HG03432 (cell line): Measurements from ENCODE around the gene ABCG4.
"Not testable (repeated sequence)": the region's sequence is repeated elsewhere in the genome, so short reads cannot be mapped to it uniquely, and the experiment has no call there.

Experiments used
- ATAC-seq: cut with Tn5 transposase; IDR thresholded peaks from one replicate; pipeline ENCODE4 v1.9.1; 2021; ENCODE audit warnings: mild to moderate bottlenecking, moderate library complexity; ENCODE audit not compliant: unreplicated experiment

Gene ABCG4

DNA sequence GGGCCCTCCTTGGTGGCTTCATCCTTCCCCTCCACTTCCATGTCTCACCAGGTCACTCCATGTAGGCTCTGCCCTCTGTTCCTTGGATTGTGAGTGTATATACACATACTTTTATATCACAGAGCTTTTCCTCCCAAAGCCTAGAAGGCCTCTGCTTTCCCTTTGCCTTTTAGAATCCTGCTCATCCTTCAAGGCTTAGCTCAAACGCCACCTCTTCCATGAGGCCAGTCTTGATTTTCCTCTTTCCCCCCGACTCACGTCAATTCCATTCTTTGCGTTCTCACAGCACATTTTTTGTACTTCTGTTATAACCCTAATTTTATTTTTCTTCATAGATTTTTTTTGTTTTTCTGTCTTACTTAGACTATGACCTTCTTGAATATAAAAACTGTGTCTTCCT, 3.8 kb downstream of the ABCG4 start:
- no peak for ATAC-seq

DNA sequence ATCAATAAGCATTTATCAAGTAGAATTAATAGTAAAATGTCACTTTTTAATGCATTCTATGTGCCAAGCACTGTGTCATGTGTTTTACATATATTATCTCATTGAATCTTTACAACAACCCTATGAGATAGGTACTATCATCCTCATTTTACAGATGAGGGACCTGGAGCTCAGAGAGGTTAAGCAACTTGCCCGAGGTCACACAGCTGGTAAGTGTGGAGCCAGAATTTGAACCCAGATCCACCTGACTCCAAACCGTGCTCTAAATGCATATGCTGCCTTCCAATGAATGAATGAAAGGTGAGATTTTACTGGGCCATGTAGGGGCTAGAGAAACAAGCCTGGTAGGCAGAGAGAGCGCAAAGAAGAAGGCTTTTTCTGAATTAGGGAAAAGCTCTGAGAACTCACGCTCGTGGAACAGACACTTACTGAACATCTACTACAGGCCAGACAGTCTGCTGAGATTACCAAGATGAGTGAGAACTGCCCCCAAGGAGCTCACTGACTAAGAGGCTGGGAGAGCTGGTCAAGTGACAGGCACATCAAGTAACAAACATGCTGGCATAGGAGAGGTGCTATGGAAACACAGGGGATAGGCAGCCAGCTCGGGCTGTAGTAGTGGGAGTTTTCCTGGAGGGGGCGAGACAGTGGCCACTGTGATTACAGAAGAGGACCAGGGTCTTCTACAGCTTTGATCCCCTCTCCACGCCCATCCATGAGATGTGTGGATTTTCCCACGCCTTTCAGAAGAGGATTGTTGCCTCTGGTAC, 4.4 kb downstream of the ABCG4 start:
- no peak for ATAC-seq

DNA sequence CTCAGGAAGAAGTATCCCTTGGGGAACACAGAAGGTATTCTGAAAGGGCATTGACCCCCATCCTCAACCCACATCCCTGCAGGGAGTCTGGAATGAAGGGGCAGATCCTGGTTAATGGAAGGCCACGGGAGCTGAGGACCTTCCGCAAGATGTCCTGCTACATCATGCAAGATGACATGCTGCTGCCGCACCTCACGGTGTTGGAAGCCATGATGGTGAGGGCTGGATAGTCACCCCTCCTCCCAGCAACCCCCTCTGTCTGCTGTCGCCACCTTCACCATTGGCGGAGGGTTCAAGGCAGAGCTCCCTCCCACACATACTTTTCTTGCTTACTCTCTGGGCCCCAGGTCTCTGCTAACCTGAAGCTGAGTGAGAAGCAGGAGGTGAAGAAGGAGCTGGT, 5.3 kb downstream of the ABCG4 start:
- ATAC-seq, result no peak

DNA sequence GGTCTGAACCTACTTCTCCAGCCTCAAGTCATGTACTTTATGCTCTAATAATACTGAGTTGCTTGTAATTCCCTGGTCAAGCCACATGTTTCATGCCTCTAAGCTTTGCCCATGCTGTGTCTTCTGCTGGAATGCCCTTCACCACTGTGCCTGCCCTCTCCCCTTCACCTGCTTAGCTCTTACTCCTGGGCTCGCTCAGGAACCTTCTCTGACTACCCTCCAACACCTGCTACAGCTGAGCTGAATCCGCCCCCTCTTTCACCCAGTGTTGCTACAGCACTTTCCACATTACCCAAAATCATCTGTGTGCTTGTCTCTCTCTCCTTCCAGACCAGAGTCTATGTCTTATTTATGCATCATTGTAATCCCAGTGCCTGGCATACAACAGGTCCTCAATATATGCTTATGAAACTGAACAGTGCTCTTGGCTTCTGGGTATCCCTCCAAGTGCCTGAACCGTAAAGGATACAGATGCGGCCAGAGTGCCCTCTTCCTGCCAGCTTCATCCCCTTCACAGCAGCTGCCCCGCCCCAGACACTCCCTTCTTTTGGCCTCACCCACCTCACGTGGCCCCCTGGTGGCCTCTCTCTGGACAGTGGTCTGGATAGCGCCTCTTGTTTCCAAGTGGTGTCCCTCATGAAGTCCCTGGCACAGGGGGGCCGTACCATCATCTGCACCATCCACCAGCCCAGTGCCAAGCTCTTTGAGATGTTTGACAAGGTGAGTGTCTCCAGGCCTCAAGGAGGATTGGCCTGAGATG, 7.1 kb downstream of the ABCG4 start:
- ATAC-seq, result no peak

DNA sequence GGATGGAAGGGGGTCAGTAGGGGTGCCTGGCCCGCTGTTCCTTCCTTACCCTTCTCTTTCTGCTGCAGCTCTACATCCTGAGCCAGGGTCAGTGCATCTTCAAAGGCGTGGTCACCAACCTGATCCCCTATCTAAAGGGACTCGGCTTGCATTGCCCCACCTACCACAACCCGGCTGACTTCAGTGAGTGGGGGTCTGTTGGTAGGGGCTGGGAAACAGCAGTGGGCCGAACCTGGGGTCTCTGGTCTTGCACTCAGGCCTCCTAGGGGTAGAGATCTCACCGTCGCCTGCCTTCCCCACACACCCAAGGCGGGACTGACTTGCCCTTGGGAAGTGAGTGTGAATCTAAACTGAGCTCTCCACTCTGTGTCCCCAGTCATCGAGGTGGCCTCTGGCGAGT, 7.6 kb downstream of the ABCG4 start:
- ATAC-seq, result no peak

DNA sequence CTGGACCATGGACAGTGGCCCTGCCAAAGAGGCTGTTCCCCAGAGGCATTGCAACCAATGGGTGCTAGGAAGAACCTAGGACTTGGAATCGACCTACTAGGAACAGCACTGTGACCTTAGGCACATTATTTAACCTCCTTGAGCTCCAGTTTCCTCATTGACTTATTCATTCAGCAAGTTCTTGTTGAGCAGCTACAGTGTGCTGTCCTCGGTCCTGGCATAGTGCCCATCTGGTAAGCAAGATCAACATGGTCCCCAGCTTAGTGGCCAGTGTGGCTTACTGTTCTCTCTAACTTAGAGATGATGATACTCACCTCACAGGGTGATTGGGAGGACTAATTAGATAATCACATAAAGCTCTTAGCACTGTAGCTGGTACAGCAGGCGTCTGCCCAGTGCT, 8.2 kb downstream of the ABCG4 start:
- ATAC-seq, result no peak

DNA sequence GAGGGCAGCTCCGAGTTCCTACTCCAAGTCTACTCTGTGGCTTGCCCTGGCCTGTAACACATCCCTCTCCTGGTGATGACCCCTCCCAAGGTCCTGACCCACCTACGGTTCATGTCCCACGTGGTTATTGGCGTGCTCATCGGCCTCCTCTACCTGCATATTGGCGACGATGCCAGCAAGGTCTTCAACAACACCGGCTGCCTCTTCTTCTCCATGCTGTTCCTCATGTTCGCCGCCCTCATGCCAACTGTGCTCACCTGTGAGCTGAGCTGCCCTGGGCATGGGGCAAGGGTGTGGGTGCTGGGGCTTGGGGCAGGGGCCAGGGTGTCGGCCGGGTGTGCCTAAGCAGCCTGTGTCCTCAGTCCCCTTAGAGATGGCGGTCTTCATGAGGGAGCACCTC, 9.6 kb downstream of the ABCG4 start:
- no peak for ATAC-seq

DNA sequence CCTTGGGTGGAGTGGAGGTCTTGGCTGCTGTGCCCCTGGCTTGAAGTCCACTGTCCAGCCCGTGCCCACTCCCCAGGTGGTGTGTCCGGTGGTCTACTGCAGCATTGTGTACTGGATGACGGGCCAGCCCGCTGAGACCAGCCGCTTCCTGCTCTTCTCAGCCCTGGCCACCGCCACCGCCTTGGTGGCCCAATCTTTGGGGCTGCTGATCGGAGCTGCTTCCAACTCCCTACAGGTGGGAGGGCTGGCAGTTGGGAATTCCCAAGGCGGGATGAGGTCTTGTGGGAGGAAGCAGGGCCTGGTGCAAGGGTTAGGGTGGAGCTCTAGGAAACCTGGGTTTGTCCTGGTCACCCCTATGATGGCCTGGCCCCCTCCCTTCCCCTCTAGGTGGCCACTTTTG, 11.3 kb downstream of the ABCG4 start:
- ATAC-seq, result no peak

DNA sequence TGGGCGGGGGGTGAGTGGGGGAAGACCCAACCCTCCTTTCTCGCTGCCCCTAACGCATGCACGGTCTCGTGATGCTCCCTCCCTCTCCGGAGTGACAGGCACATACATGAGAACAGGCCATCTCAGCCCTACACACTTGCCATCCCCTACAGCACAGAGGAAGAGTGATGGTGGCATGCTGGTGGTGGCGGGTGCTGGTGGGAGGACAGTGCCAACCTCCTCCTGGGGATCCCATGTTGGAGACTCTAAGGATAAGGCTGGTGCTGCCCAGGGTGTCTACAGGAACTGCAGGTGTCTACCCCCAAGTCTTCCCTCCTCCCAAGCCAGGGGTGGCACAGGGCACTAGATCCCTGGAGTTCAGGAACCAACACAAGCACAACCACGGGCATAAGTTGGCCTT, 13.0 kb downstream of the ABCG4 start:
- no peak for ATAC-seq

DNA sequence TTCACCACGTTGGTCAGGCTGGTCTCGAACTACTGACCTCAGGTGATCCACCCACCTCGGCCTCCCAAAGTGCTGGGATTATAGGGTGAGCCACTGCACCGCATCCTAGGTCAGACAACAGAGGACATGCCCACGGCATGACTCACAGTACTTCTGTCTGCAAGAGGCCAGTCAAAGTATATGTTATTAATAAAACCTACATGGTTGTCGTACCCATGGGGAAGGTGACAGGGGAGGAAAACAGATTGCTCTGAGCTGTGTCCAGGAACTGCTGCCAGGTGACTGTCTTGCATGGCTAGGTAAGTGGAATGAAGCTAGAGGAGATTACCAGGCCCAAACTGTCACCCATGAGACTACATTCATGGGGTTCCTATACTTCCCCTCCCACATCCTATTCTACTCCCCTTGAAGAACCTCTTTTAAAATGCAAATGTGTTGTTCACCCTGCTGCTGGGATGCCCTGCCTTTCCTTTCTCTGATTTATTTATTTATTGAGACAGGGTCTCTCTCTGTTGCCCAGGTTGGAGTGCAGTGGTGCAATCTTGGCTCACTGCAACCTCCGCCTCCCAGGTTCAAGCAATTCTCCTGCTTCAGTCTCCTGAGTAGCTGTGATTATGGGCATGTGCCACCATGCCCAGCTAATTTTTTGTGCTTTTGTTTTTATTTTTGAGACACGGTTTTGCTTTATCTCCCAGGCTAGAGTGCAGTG, 17.7 kb downstream of the ABCG4 start:
- ATAC-seq, result no peak

DNA sequence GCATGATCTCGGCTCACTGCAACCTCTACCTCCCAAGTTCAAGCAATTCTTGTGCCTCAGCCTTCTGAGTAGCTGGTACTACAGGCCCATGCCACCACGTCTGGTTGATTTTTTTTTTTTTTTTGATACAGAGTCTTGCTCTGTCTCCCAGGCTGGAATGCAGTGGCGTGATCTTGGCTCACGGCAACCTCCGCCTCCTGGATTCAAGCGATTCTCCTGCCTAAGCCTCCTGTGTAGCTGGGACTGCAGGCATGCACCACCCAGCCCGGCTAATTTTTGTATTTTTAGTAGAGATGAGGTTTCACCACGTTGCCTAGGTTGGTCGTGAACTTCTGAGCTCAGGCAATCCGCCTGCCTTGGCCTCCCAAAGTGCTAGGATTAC, 18.2 kb downstream of the ABCG4 start:
- not testable (repeated sequence) for ATAC-seq

DNA sequence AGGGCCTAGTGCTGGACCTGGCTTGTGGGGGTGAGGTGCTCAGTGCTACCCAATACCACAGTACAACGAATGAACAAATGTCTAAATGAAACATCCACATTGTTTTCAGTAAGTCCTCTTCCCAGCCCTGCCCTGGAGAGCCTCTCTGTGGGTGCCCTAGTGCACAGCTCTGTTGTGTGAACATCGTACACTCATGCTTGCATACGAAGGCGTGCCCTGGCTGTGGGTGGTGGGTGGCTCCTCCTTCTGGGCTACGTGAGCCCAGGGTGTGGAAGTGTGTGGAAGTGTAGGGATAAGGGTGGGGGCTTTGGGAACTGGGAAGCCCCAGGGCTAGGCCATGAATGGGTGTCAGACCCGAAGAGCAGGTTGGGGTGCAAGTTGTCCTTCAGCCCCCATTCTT, 19.1 kb downstream of the ABCG4 start:
- no peak for ATAC-seq

DNA sequence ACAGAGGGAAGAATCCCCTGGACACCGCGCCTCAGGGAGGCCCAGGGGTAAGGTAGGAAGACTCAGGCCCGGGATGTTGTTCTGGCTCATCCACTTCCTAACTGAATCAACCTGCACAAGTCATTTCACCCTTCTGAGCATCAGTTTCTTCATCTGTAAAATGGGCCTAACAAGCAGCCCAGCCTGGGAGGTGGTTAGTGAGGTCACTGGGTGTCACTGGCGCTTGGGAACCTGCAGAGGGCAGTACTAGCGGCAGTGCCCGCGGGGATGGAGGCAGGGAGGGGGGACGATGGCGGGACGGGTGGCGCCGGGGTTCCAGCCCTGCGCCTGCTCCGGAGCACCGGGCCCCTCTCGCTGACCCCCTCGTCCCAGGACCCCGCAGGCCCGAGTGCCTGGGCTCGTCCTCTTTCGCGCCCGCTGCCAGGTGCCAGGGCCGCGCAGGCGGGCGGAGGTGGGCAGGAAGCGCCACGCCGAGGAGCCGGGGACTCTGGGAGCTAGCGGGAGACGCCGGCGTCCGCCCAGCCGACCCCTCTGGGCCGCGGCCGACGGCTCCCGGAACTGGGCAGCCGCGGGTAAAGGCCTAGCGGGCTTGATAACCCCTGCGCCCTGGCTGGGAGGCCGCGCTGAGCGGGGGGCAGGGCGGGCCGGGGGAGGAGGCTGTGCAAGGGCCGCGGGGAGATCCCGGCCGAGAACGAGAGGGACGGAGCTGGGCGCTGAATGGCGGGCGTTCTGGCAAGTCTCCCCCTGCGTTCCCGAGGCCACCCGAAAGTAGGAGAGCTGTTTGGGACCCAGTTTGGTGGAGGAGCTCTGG, 19.8 kb downstream of the ABCG4 start, which contains the start of gene NLRX1:
NLRX1 (plus strand) TSS at position 255 of the 811 bp plus-strand sequence. CDS start 2,679 bp downstream, outside the sequence.
- peak; percentile 94 for ATAC-seq

DNA sequence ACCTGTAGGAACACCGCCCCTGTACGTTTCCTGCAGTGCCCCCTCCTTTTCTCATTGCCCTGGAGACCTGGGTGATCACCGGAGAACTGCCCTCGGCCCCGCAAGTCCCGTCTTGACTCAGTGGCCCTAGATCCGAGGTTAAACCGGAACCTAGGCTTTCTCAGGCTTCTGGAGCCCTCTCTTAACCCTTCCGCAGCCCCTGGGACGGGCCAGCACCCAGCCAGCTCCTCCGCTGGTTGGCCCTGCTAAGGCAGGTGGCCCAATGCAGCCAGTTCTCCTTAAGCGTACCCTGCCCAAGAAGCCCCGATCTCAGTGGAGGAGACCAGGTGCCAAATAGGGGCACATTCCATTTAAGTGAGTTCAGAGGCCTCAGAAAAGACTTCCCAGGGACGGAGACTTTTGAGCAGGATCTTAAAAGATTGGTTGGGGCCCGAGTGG, 20.4 kb downstream of the ABCG4 start:
- ATAC-seq, result peak; percentile 16

DNA sequence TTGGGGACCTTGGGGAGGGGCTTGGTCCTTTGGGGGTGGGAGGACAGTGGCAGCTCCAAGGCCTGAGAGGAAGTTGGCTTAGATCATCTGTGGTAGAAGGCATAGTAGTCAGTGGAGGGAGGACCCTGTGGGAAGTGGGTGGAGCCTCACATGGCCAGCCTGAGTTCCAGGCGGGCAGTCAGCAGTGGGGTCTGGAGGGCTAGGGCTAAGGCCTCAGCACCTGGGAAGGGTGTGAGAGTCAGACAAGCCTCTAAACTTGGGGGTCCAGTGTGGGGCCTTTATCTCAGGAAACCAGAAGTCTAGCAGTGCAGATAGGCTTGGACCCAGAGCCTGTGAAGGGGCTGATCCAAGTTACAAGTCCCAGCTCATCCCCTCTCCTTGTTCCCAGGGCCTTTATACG, 23.7 kb downstream of the ABCG4 start:
- ATAC-seq, result no peak

DNA sequence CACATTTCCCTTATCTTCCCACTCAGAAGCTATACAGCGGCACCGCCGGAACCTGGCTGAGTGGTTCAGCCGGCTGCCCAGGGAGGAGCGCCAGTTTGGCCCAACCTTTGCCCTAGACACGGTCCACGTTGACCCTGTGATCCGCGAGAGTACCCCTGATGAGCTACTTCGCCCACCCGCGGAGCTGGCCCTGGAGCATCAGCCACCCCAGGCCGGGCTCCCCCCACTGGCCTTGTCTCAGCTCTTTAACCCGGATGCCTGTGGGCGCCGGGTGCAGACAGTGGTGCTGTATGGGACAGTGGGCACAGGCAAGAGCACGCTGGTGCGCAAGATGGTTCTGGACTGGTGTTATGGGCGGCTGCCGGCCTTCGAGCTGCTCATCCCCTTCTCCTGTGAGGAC, 24.6 kb downstream of the ABCG4 start:
- ATAC-seq, result no peak

DNA sequence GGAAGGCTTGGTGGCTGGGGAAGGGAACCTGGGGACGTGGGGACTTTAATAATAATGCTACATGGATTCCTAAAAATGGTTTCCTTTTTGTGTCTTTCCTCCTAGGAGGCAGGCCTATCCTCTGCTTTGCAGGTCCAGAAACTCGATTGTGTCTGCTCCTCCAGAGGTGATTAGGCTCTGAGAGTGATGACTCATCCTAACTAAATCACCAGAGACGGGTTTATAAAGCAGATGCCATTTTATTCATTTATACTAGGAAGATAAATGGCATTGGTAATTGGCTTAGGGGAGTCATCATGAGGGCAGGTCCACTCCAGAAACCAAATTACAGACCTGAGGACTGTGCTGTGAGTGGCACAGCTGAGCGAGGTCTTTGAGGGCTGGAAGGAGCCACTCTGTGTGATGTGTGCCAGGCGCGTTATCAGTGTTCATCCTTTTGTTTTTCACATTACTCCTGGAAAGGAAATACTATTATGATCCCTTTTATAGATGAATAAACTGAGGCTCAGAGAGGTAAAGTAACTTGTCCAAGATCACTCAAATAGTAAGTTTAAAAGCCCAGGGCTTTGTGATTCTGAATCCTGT, 26.7 kb downstream of the ABCG4 start:
- ATAC-seq, result no peak

DNA sequence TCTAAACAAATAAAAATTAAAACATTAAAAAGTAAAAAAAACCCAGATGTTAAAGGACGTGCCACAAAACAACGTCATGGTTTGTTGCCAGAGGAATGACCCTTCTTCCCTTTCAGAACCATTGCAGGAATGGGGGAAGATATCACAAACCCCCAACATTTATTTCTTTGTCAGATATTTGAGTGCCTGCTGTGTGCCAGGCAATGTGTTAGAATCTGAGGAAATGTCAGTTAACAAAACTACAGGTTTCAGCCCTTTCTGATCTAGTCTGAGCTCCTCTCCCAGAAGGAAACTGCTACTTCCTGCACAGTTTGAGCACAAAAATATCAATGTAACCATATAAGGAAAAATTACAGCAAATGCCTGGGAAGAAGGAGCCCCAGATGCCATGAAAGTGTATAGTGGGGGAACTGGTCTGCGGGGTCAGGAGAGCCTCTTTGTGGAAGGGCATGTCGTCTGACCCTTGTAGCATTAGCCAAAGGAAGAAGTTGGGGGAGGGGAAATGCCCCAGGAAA, 29.4 kb downstream of the ABCG4 start:
- no peak for ATAC-seq

DNA sequence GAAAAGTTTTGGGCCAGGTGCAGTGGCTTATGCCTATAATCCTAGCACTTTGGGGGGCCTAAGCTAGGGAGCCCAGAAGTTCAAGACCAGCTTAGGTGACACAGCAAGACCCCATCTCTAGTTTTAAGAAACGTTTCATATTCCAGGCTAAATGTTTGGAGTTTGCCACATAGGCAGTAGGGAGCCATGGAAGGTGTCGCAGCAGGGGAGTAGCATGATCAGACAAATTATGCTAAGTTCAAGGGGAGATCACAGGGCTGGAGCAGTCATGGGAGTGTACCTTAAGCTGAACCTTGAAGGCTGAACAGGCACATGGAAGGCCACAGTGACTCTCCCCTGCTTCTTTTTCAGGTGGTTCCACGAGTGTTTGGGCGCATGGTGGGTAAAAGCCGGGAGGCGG, 30.5 kb downstream of the ABCG4 start:
- ATAC-seq, result no peak

DNA sequence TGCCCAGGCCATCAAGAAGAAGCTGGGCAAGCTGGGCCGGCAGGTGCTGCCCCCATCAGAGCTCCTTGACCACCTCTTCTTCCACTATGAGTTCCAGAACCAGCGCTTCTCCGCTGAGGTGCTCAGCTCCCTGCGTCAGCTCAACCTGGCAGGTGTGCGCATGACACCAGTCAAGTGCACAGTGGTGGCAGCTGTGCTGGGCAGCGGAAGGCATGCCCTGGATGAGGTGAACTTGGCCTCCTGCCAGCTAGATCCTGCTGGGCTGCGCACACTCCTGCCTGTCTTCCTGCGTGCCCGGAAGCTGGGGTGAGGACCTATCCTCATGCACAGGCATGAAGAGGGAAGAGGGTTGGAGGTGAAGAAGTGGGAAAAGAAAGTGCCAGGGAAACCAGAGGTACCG, 31.1 kb downstream of the ABCG4 start:
- ATAC-seq, result no peak
